HepG2 (cell line): ENCODE data around the gene ITPRIPL1. TPM values are rescaled to one million over a fixed set of nuclear protein-coding genes. Genes with fewer than 3 reads are reported as not detected.

Experiments
- ATAC-seq: fragments of 200-7000 bp; cut with Tn5 transposase; 3 replicates; pipeline ENCODE4 v1.9.1; 2020; ENCODE audit warnings: mild to moderate bottlenecking, moderate library complexity
- BruUV-seq: library from RNA; stranded (reverse); fragments of 400-500 nt; replicated peaks from 2 replicates; lab custom pipeline; 2021; lab: Mats Ljungman, UMichigan
- CTCF ChIA-PET: fragments of 300-600 bp; formaldehyde crosslinking; extraction: SDS; loops from one replicate; lab custom pipeline; 2021; ENCODE audit warnings: low total read pairs, inconsistent platforms, low intra/inter-chr PET ratio; lab: Yijun Ruan, JAX
- POLR2A ChIA-PET: fragments of 350-600 bp; sonication (Branson Sonifier 250); formaldehyde crosslinking; loops from one replicate; lab custom pipeline; 2020; ENCODE audit warnings: antibody characterized with exemption, inconsistent platforms; lab: Yijun Ruan, JAX
- DNase-seq: peaks from one replicate; pipeline ENCODE4 v3.0.0-alpha.2; 2015; ENCODE audit warnings: low spot score
- FAIRE-seq: peaks from 3 replicates; lab custom pipeline; 2011; peaks lifted over from hg19 to GRCh38; lab: Jason Lieb, UNC
- H2AFZ ChIP-seq: one replicate; pipeline ENCODE4 v1.6.1; 2011; ENCODE audit warnings: low read length, inconsistent platforms
- H3K27ac ChIP-seq: fragments of 300-600 bp; 3 replicates; pipeline ENCODE4 v1.8.0; 2011; ENCODE audit warnings: mixed run types, mild to moderate bottlenecking, mixed read lengths, low read length, inconsistent platforms; ENCODE audit not compliant: insufficient read depth; ENCODE audit errors: extremely low read length
- H3K27me3 ChIP-seq, 2 experiments: fragments of 200-600 bp in 1 of 2; 2 replicates in 1 of 2; 3 replicates in 1 of 2; pipeline versions ENCODE4 v1.6.0 to v1.8.0; 2011; ENCODE audit warnings: low read length in 2 of 2, mild to moderate bottlenecking in 2 of 2, moderate library complexity in 2 of 2, inconsistent platforms in 1 of 2; ENCODE audit not compliant: insufficient read depth in 2 of 2, control insufficient read depth in 1 of 2
- H3K36me3 ChIP-seq, 2 experiments: fragments of 200-600 bp in 1 of 2; replicated peaks in 1 of 2; 2 replicates in 1 of 2; 3 replicates in 1 of 2; pipeline versions ENCODE4 v1.5.1 to v1.8.0; 2011; ENCODE audit warnings: low read length in 2 of 2, inconsistent platforms in 1 of 2; ENCODE audit not compliant: insufficient read depth in 2 of 2, control insufficient read depth in 1 of 2
- H3K4me1 ChIP-seq: 2 replicates; pipeline ENCODE4 v1.5.1; 2012; ENCODE audit warnings: low read length, inconsistent platforms; ENCODE audit not compliant: insufficient read depth
- H3K4me2 ChIP-seq: 2 replicates; pipeline ENCODE4 v1.6.0; 2011; ENCODE audit warnings: low read depth, low read length, inconsistent platforms
- H3K4me3 ChIP-seq, 3 experiments: fragments of 200-600 bp in 1 of 3; sonication (generic), shearing (Covaris generic) in 1 of 3; replicated peaks in 1 of 3; 2 replicates each; pipeline ENCODE4 v1.5.1; 2011 to 2016; ENCODE audit warnings: low read length in 3 of 3, inconsistent platforms in 2 of 3, low read depth in 2 of 3, mild to moderate bottlenecking in 2 of 3, control low read depth in 1 of 3, mixed read lengths in 1 of 3; ENCODE audit not compliant: insufficient read depth in 1 of 3
- H3K79me2 ChIP-seq: one replicate; pipeline ENCODE4 v1.6.1; 2011; ENCODE audit warnings: low read length, inconsistent platforms; ENCODE audit not compliant: insufficient read depth
- H3K9ac ChIP-seq: 2 replicates; pipeline ENCODE4 v1.6.0; 2011; ENCODE audit warnings: mild to moderate bottlenecking, low read depth, low read length, inconsistent platforms; ENCODE audit not compliant: insufficient read depth
- H3K9me3 ChIP-seq: 2 replicates; pipeline ENCODE4 v1.5.1; 2012; ENCODE audit warnings: mild to moderate bottlenecking, low read length
- H4K20me1 ChIP-seq: 2 replicates; pipeline ENCODE4 v1.6.0; 2011; ENCODE audit warnings: inconsistent platforms, mild to moderate bottlenecking, low read length, moderate library complexity; ENCODE audit not compliant: insufficient read depth
- ATAD3A ChIP-seq: sonication (generic); formaldehyde crosslinking; IDR thresholded peaks from 2 replicates; pipeline ENCODE4 v1.4.0; 2020; ENCODE audit warnings: missing genetic modification reagents
- NFIC ChIP-seq: IDR thresholded peaks from 2 replicates; pipeline ENCODE4 v1.6.1; 2012; ENCODE audit warnings: mild to moderate bottlenecking, low read length, inconsistent platforms
- PAF1 ChIP-seq: IDR thresholded peaks from 2 replicates; pipeline ENCODE4 v1.6.1; 2016; ENCODE audit warnings: missing genetic modification reagents, missing compliant biosample characterization
- SALL2 ChIP-seq: sonication (generic); formaldehyde crosslinking; IDR thresholded peaks from 2 replicates; pipeline ENCODE4 v1.8.1; 2023; ENCODE audit warnings: mild to moderate bottlenecking, missing genetic modification reagents, inconsistent platforms
- ZIK1 ChIP-seq: sonication (generic); formaldehyde crosslinking; IDR thresholded peaks from 2 replicates; pipeline ENCODE4 v1.5.0; 2020; ENCODE audit warnings: mild to moderate bottlenecking, low read depth, missing genetic modification reagents, borderline replicate concordance
- ZNF136 ChIP-seq: sonication (generic); formaldehyde crosslinking; IDR thresholded peaks from 2 replicates; pipeline ENCODE4 v1.8.1; 2022; ENCODE audit warnings: low read depth, mild to moderate bottlenecking, moderate library complexity, missing genetic modification reagents
- ZNF350 ChIP-seq: sonication (generic); formaldehyde crosslinking; IDR thresholded peaks from 2 replicates; pipeline ENCODE4 v1.4.0; 2020; ENCODE audit warnings: mild to moderate bottlenecking, low read depth, missing genetic modification reagents, borderline replicate concordance
- ZNF850 ChIP-seq: sonication (generic); formaldehyde crosslinking; conservative IDR thresholded peaks from 2 replicates; pipeline ENCODE4 v1.9.0; 2021; ENCODE audit warnings: mild to moderate bottlenecking, missing genetic modification reagents
- WGBS: methylation state at CpG from one replicate; pipeline ENCODE4 v1.1.6; 2017; ENCODE audit warnings: low lambda C conversion rate; 5-methylcytosine and 5-hydroxymethylcytosine counted together
- in situ Hi-C: cut with HindIII; loops from 2 replicates; pipeline ENCODE4 v1.10.0; 2017; ENCODE audit warnings: low pct_unique_long_range_greater_than_20kb; ENCODE audit not compliant: extremely low pct_ligation_motif_present
- intact Hi-C: fragments of 100-400 bp; cut with micrococcal nuclease; formaldehyde crosslinking; loops from one replicate; pipeline ENCODE4 v1.10.0; 2022; ENCODE audit not compliant: unreplicated experiment
- polyA plus RNA-seq, 8 experiments: library from polyadenylated mRNA; depleted of rRNA in 3 of 8; stranded (reverse) in 7 of 8; unstranded in 1 of 8; fragments of >200 nt; fragmentation: Illumina TruSeq in 4 of 8; extraction: Trizol in 4 of 8; gene quantifications; 2 replicates each; pipeline versions ENCODE4 v1.2.1 to v1.2.3, GENCODE V29; 2011 to 2016; ENCODE audit warnings: low read depth in 4 of 8, missing spikeins in 1 of 8, mixed read lengths in 1 of 8; ENCODE audit not compliant: insufficient read depth in 1 of 8
- total RNA-seq, 5 experiments: library from RNA; depleted of rRNA; stranded (reverse); fragments of >200 nt; fragmentation: Illumina TruSeq; extraction: Trizol; gene quantifications; 2 replicates each; pipeline ENCODE4 v1.2.3, GENCODE V29; 2016; ENCODE audit warnings: low read depth in 1 of 5
- TF ChIP-seq, protein P1 (sequence below), 2 experiments: fragments of 450-650 bp in 1 of 2; sonication (generic) in 1 of 2; formaldehyde crosslinking in 1 of 2; IDR thresholded peaks; 2 replicates each; pipeline versions ENCODE4 v1.6.1 to v1.8.0; 2016 to 2022; ENCODE audit warnings: antibody characterized with exemption in 1 of 2, mild to moderate bottlenecking in 1 of 2, missing genetic modification reagents in 1 of 2
- TF ChIP-seq, protein P2 (sequence below): sonication (generic); formaldehyde crosslinking; IDR thresholded peaks from 2 replicates; pipeline ENCODE4 v1.4.0; 2020; ENCODE audit warnings: mild to moderate bottlenecking, missing genetic modification reagents
- TF ChIP-seq, protein P3 (sequence below): sonication (generic); formaldehyde crosslinking; IDR thresholded peaks from 2 replicates; pipeline ENCODE4 v1.4.0; 2020; ENCODE audit warnings: missing genetic modification reagents

The ITPRIPL1 gene
- total and polyA plus RNA-seq, 2 of the 13 experiments (the other 11 are each of a cell fraction or from before 2014, with no cell fraction given): 4.3 to 11.7 TPM

DNA sequence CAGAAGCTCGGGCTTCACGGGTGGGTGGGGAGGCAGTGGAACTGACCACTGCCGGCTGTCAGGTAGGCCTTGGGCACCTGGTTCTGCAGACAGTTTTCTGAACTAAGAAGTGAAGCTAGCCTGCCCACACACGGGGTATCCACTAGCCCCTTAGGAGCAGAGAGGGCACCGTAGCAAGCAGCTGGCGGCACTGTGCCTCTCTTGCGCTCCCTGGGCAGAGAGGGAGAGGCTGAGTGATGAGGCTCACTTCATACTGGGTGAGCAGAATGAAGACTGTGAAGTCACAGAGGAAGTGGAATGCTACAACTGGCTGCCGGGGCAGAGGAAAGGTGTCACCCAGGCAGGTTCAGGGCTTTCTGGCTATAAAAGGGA lies 753 bp downstream of the ITPRIPL1 start:
- no peaks in the 10 kb centered on the region for H4K20me1 ChIP-seq
- DNase-seq (no peak), ATAC-seq (peak; percentile 22), FAIRE-seq (no peak)
- H3K79me2 ChIP-seq: no peaks in the 10 kb centered on the region
- H3K4me3 ChIP-seq: peak overlapping the region; percentile 73 to 77 (median 76)
- ChIA-PET POLR2A (interaction anchor here (1.2 to 3.6 kb wide), 5 partner anchors 9 to 65 kb away, joined by 3 to 43 read pairs (median 7); partner anchors contain the start of genes NCAPH and SNRNP200), CTCF (no interaction called here)
- in situ Hi-C loops (no loop called here), intact Hi-C loops (loop anchor here (1.0 to 10.0 kb wide), 2 partner anchors 21 to 121 kb away; partner anchors contain the start of genes SNRNP200 and STARD7)
- peak overlapping the region; percentile 59 for H3K9ac ChIP-seq
- peaks cover 46% of the 10 kb centered on the region for H3K4me1 ChIP-seq
- peak overlapping the region; percentile 9 for H2AFZ ChIP-seq
- H3K9me3 ChIP-seq: no peaks in the 10 kb centered on the region
- WGBS: 26% methylated on average over 8 of the region's 8 CpGs
- peaks cover 7 to 23% of the 10 kb centered on the region in 2 experiments; a peak in 4 of 5 replicates for H3K27me3 ChIP-seq
- peaks cover 5 to 15% of the 10 kb centered on the region in 2 experiments; a peak in 4 of 5 replicates for H3K36me3 ChIP-seq
- no TSS peak for BruUV-seq
- no peak overlapping the region for H3K27ac ChIP-seq
- peak overlapping the region; percentile 86 for H3K4me2 ChIP-seq
- no peak for TF ChIP-seq SALL2 (CRISPR knock-in tag)
- TF ChIP-seq, protein P1, sequence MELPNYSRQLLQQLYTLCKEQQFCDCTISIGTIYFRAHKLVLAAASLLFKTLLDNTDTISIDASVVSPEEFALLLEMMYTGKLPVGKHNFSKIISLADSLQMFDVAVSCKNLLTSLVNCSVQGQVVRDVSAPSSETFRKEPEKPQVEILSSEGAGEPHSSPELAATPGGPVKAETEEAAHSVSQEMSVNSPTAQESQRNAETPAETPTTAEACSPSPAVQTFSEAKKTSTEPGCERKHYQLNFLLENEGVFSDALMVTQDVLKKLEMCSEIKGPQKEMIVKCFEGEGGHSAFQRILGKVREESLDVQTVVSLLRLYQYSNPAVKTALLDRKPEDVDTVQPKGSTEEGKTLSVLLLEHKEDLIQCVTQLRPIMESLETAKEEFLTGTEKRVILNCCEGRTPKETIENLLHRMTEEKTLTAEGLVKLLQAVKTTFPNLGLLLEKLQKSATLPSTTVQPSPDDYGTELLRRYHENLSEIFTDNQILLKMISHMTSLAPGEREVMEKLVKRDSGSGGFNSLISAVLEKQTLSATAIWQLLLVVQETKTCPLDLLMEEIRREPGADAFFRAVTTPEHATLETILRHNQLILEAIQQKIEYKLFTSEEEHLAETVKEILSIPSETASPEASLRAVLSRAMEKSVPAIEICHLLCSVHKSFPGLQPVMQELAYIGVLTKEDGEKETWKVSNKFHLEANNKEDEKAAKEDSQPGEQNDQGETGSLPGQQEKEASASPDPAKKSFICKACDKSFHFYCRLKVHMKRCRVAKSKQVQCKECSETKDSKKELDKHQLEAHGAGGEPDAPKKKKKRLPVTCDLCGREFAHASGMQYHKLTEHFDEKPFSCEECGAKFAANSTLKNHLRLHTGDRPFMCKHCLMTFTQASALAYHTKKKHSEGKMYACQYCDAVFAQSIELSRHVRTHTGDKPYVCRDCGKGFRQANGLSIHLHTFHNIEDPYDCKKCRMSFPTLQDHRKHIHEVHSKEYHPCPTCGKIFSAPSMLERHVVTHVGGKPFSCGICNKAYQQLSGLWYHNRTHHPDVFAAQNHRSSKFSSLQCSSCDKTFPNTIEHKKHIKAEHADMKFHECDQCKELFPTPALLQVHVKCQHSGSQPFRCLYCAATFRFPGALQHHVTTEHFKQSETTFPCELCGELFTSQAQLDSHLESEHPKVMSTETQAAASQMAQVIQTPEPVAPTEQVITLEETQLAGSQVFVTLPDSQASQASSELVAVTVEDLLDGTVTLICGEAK (IDR thresholded peaks at IDR 0.05): no peak
- TF ChIP-seq, protein P1 (CRISPR knock-in tag; IDR thresholded peaks at IDR 0.05): no peak
- TF ChIP-seq ZNF850 (CRISPR knock-in tag): no peak
- no peak for TF ChIP-seq ZIK1 (CRISPR knock-in tag)
- TF ChIP-seq, protein P2, sequence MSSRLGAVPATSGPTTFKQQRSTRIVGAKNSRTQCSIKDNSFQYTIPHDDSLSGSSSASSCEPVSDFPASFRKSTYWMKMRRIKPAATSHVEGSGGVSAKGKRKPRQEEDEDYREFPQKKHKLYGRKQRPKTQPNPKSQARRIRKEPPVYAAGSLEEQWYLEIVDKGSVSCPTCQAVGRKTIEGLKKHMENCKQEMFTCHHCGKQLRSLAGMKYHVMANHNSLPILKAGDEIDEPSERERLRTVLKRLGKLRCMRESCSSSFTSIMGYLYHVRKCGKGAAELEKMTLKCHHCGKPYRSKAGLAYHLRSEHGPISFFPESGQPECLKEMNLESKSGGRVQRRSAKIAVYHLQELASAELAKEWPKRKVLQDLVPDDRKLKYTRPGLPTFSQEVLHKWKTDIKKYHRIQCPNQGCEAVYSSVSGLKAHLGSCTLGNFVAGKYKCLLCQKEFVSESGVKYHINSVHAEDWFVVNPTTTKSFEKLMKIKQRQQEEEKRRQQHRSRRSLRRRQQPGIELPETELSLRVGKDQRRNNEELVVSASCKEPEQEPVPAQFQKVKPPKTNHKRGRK (CRISPR knock-in tag): no peak
- no peak for TF ChIP-seq NFIC
- no peak for TF ChIP-seq ATAD3A (CRISPR knock-in tag)
- peak; percentile 5; the same call in 1 of the 2 replicates for TF ChIP-seq ZNF350
- TF ChIP-seq, protein P3, sequence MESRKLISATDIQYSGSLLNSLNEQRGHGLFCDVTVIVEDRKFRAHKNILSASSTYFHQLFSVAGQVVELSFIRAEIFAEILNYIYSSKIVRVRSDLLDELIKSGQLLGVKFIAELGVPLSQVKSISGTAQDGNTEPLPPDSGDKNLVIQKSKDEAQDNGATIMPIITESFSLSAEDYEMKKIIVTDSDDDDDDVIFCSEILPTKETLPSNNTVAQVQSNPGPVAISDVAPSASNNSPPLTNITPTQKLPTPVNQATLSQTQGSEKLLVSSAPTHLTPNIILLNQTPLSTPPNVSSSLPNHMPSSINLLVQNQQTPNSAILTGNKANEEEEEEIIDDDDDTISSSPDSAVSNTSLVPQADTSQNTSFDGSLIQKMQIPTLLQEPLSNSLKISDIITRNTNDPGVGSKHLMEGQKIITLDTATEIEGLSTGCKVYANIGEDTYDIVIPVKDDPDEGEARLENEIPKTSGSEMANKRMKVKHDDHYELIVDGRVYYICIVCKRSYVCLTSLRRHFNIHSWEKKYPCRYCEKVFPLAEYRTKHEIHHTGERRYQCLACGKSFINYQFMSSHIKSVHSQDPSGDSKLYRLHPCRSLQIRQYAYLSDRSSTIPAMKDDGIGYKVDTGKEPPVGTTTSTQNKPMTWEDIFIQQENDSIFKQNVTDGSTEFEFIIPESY (CRISPR knock-in tag): peak; percentile 66; the same call in 1 of the 2 replicates
- no peak for TF ChIP-seq PAF1 (CRISPR knock-in tag)
- TF ChIP-seq ZNF136 (CRISPR knock-in tag): no peak
